Measurements from ENCODE around the gene HSD17B4.

DNA sequence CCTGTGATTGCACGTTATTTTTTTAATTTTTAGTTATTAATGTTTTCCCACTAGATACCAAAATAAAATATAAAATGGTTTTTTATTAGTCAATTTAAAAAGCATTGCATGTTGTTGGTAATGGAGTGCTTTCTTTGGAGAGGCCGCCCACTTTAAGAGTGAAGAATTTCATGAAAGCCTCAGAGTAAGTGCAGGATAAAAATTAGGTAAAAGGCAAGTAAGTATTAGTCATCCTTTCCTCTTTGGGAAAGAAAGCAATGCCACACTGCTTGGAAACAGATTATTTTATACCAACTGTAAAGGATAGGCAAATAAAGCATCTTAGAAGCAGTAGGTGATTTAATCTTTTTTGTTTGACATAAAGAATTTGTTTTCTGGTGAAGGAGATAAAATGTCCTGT is 62.9 kb downstream of the HSD17B4 start:
- TF ChIP-seq, protein P1, sequence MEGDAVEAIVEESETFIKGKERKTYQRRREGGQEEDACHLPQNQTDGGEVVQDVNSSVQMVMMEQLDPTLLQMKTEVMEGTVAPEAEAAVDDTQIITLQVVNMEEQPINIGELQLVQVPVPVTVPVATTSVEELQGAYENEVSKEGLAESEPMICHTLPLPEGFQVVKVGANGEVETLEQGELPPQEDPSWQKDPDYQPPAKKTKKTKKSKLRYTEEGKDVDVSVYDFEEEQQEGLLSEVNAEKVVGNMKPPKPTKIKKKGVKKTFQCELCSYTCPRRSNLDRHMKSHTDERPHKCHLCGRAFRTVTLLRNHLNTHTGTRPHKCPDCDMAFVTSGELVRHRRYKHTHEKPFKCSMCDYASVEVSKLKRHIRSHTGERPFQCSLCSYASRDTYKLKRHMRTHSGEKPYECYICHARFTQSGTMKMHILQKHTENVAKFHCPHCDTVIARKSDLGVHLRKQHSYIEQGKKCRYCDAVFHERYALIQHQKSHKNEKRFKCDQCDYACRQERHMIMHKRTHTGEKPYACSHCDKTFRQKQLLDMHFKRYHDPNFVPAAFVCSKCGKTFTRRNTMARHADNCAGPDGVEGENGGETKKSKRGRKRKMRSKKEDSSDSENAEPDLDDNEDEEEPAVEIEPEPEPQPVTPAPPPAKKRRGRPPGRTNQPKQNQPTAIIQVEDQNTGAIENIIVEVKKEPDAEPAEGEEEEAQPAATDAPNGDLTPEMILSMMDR (CRISPR knock-in tag; IDR thresholded peaks at IDR 0.05) = no peak
- TF ChIP-seq, protein P2, sequence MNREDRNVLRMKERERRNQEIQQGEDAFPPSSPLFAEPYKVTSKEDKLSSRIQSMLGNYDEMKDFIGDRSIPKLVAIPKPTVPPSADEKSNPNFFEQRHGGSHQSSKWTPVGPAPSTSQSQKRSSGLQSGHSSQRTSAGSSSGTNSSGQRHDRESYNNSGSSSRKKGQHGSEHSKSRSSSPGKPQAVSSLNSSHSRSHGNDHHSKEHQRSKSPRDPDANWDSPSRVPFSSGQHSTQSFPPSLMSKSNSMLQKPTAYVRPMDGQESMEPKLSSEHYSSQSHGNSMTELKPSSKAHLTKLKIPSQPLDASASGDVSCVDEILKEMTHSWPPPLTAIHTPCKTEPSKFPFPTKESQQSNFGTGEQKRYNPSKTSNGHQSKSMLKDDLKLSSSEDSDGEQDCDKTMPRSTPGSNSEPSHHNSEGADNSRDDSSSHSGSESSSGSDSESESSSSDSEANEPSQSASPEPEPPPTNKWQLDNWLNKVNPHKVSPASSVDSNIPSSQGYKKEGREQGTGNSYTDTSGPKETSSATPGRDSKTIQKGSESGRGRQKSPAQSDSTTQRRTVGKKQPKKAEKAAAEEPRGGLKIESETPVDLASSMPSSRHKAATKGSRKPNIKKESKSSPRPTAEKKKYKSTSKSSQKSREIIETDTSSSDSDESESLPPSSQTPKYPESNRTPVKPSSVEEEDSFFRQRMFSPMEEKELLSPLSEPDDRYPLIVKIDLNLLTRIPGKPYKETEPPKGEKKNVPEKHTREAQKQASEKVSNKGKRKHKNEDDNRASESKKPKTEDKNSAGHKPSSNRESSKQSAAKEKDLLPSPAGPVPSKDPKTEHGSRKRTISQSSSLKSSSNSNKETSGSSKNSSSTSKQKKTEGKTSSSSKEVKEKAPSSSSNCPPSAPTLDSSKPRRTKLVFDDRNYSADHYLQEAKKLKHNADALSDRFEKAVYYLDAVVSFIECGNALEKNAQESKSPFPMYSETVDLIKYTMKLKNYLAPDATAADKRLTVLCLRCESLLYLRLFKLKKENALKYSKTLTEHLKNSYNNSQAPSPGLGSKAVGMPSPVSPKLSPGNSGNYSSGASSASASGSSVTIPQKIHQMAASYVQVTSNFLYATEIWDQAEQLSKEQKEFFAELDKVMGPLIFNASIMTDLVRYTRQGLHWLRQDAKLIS (CRISPR knock-in tag; IDR thresholded peaks at IDR 0.05) = no peak
